ENCODE results near the gene RSU1.

The RSU1 gene

GRCh38 chr10:16847644-16848043, 30.4 kb upstream of the RSU1 start:
- ChIA-PET CTCF (no interaction called here), POLR2A (ENCODE audit: low non-redundant PET) (no interaction called here)
- H3K27ac ChIP-seq = no peak overlapping the region
- TF ChIP-seq CTCF (conservative IDR thresholded peaks at IDR 0.05; ENCODE audit: low read depth) = no peak
- DNase-seq (ENCODE audit: low spot score) = no peak

GRCh38 chr10:16845248-16845647, 28.0 kb upstream of the RSU1 start:
- POLR2A ChIA-PET (ENCODE audit: low non-redundant PET) = no interaction called here
- TF ChIP-seq CTCF (conservative IDR thresholded peaks at IDR 0.05; ENCODE audit: low read depth) = no peak
- DNase-seq (ENCODE audit: low spot score) = no peak
- CTCF ChIA-PET = interaction anchor here (0.7 kb wide), 1 partner anchor 385 kb away, joined by 3 read pairs; no protein-coding TSS in a partner anchor
- no peak overlapping the region for H3K27ac ChIP-seq

GRCh38 chr10:16843252-16843870, 26.1 kb upstream of the RSU1 start:
- CTCF ChIA-PET = interaction anchor here (0.6 to 1.1 kb wide), 3 partner anchors 413 to 703 kb away, joined by 3 to 5 read pairs (median 4); no protein-coding TSS in a partner anchor
- peak; percentile 51 for DNase-seq (ENCODE audit: low spot score)
- H3K27ac ChIP-seq = no peak overlapping the region
- POLR2A ChIA-PET (ENCODE audit: low non-redundant PET) = no interaction called here
- peak; percentile 51 for TF ChIP-seq CTCF (conservative IDR thresholded peaks at IDR 0.05; ENCODE audit: low read depth)

GRCh38 chr10:16835228-16835627, 18.0 kb upstream of the RSU1 start:
- no peak for DNase-seq (ENCODE audit: low spot score)
- ChIA-PET CTCF (no interaction called here), POLR2A (ENCODE audit: low non-redundant PET) (interaction anchor here (0.6 kb wide), 1 partner anchor 429 kb away, joined by 7 read pairs; no protein-coding TSS in a partner anchor)

GRCh38 chr10:16832351-16833080, 15.3 kb upstream of the RSU1 start:
- H3K27ac ChIP-seq = peak overlapping the region; percentile 53; the same call in 1 of the 2 replicates
- DNase-seq (ENCODE audit: low spot score) = peak; percentile 38
- ChIA-PET POLR2A (ENCODE audit: low non-redundant PET) (no interaction called here), CTCF (no interaction called here)
- no peak for TF ChIP-seq CTCF (conservative IDR thresholded peaks at IDR 0.05; ENCODE audit: low read depth)

More at GRCh38 chr10:16835228-16835627, 18.0 kb upstream of the RSU1 start:
- no peak overlapping the region for H3K27ac ChIP-seq
- TF ChIP-seq CTCF (conservative IDR thresholded peaks at IDR 0.05; ENCODE audit: low read depth) = no peak

GRCh38 chr10:16828701-16829175, 11.5 kb upstream of the RSU1 start:
- DNase-seq (ENCODE audit: low spot score) = no peak
- POLR2A ChIA-PET (ENCODE audit: low non-redundant PET) = no interaction called here
- CTCF ChIA-PET = interaction anchor here (0.6 to 0.7 kb wide), 3 partner anchors 428 to 1650 kb away, joined by 3 read pairs; no protein-coding TSS in a partner anchor
- no peak for TF ChIP-seq CTCF (conservative IDR thresholded peaks at IDR 0.05; ENCODE audit: low read depth)
- H3K27ac ChIP-seq = no peak overlapping the region

Measured in RWPE1 (cell line).